ENCODE measurements around the gene CLDND1. TPM values are rescaled to one million over a fixed set of nuclear protein-coding genes. Genes with fewer than 3 reads are reported as not detected.

CLDND1 gene
- total and polyA plus RNA-seq, 10 of the 15 experiments (the other 5 are each of a cell fraction or from before 2014, with no cell fraction given), result 97.8 to 225 (median 152) TPM

DNA sequence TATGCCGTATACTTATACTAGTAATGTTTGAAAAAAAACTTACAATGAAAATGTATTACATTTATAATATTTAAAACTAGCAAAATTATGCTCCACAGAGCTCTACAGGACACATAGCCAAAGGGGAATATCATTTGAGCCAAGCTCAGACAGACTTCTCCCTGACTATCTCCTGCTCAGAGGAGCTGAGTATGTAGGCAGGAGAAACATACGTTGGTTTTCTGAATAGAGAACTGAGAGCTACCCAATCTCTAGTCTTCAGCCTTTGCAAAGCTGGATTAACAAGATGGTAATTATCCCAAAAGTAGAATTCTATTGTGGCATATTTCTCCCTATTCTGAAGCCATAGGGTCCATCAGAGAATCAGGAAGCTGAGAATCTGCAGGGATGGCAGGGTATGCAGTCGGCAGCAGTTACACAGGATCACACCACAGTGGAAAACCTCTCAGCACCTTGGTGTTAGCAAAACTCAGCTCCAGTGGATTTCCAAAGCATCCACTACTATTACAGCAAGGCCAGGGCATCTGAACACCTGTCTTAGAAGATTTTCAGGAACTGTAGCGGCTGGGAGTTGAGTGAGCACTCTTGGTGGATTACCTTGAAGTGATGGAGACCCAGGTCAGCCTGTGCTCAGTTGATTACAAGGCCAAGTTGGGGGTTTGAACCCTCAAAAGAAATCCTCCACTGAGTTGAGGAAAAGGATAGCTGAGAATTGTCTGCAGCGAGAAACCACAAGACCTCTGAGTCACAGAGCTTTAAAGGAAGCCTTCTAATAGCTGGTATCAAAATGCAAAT lies 39.2 kb upstream of the CLDND1 start (continued):
- TF ChIP-seq BHLHE40 (IDR thresholded peaks at IDR 0.05; ENCODE audit: borderline replicate concordance in 1 of 2, low read depth in 2 of 2, low read length in 1 of 2) (no peak), PAX5 (IDR thresholded peaks at IDR 0.05; ENCODE audit: borderline replicate concordance, low read depth, low read length) (0 out of 2 replicates have a peak, but pooled peaks have one; percentile 7), IKZF2 (IDR thresholded peaks at IDR 0.05) (peak; percentile 56 to 66), NRF1 (conservative IDR thresholded peaks at IDR 0.05; ENCODE audit: low read depth, low read length) (no peak), CBFB (IDR thresholded peaks at IDR 0.05; ENCODE audit: low read depth) (peak; percentile 53; the same call in 1 of the 2 replicates), PML (IDR thresholded peaks at IDR 0.05; ENCODE audit: low read length) (peak; percentile 18; the same call in 1 of the 2 replicates), IKZF1 (conservative IDR thresholded peaks at IDR 0.05) (peak; percentile 73), SMAD1 (IDR thresholded peaks at IDR 0.05; ENCODE audit: low read depth, partially characterized antibody) (no peak), JUNB (IDR thresholded peaks at IDR 0.05) (peak; percentile 27; the same call in 1 of the 2 replicates), NFXL1 (IDR thresholded peaks at IDR 0.05; ENCODE audit: borderline replicate concordance) (no peak)
- TF ChIP-seq, protein P1, sequence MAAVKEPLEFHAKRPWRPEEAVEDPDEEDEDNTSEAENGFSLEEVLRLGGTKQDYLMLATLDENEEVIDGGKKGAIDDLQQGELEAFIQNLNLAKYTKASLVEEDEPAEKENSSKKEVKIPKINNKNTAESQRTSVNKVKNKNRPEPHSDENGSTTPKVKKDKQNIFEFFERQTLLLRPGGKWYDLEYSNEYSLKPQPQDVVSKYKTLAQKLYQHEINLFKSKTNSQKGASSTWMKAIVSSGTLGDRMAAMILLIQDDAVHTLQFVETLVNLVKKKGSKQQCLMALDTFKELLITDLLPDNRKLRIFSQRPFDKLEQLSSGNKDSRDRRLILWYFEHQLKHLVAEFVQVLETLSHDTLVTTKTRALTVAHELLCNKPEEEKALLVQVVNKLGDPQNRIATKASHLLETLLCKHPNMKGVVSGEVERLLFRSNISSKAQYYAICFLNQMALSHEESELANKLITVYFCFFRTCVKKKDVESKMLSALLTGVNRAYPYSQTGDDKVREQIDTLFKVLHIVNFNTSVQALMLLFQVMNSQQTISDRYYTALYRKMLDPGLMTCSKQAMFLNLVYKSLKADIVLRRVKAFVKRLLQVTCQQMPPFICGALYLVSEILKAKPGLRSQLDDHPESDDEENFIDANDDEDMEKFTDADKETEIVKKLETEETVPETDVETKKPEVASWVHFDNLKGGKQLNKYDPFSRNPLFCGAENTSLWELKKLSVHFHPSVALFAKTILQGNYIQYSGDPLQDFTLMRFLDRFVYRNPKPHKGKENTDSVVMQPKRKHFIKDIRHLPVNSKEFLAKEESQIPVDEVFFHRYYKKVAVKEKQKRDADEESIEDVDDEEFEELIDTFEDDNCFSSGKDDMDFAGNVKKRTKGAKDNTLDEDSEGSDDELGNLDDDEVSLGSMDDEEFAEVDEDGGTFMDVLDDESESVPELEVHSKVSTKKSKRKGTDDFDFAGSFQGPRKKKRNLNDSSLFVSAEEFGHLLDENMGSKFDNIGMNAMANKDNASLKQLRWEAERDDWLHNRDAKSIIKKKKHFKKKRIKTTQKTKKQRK (IDR thresholded peaks at IDR 0.05; ENCODE audit: low read depth, low read length), result no peak
- TF ChIP-seq, protein P2, sequence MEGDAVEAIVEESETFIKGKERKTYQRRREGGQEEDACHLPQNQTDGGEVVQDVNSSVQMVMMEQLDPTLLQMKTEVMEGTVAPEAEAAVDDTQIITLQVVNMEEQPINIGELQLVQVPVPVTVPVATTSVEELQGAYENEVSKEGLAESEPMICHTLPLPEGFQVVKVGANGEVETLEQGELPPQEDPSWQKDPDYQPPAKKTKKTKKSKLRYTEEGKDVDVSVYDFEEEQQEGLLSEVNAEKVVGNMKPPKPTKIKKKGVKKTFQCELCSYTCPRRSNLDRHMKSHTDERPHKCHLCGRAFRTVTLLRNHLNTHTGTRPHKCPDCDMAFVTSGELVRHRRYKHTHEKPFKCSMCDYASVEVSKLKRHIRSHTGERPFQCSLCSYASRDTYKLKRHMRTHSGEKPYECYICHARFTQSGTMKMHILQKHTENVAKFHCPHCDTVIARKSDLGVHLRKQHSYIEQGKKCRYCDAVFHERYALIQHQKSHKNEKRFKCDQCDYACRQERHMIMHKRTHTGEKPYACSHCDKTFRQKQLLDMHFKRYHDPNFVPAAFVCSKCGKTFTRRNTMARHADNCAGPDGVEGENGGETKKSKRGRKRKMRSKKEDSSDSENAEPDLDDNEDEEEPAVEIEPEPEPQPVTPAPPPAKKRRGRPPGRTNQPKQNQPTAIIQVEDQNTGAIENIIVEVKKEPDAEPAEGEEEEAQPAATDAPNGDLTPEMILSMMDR (IDR thresholded peaks at IDR 0.05 in 2 of 3, conservative IDR thresholded peaks at IDR 0.05 in 1 of 3; ENCODE audit: control insufficient read depth in 2 of 3, extremely low read depth in 1 of 3, insufficient read depth in 1 of 3, low read depth in 3 of 3, low read length in 3 of 3), result no peak
